WTC11 (cell line): ENCODE measurements around the gene DPH1.

Experiments
- CTCF ChIP-seq: fragments of 200-600 bp; IDR thresholded peaks from 2 replicates; pipeline ENCODE4 v1.8.0; 2022; ENCODE audit warnings: antibody characterized with exemption
- FOXJ3 ChIP-seq: sonication (generic); formaldehyde crosslinking; IDR thresholded peaks from 2 replicates; pipeline ENCODE4 v1.9.0; 2021; ENCODE audit warnings: missing genetic modification reagents, mild to moderate bottlenecking, borderline replicate concordance
- JAZF1 ChIP-seq: fragments of 250-450 bp; sonication (Bioruptor Pico); IDR thresholded peaks from 2 replicates; pipeline ENCODE4 v1.9.0; 2021; ENCODE audit warnings: moderate library complexity, mild to moderate bottlenecking, inconsistent platforms
- KAT7 ChIP-seq: sonication (generic); formaldehyde crosslinking; IDR thresholded peaks from 2 replicates; pipeline ENCODE4 v1.8.1; 2023; ENCODE audit warnings: missing genetic modification reagents, mild to moderate bottlenecking, borderline replicate concordance
- NFE2L1 ChIP-seq: sonication (generic); formaldehyde crosslinking; IDR thresholded peaks from 2 replicates; pipeline ENCODE4 v1.8.1; 2023; ENCODE audit warnings: missing genetic modification reagents
- USF2 ChIP-seq: sonication (generic); formaldehyde crosslinking; IDR thresholded peaks from 2 replicates; pipeline ENCODE4 v1.8.1; 2023; ENCODE audit warnings: mild to moderate bottlenecking, missing genetic modification reagents, moderate library complexity
- TF ChIP-seq, protein P1 (sequence below): sonication (generic); formaldehyde crosslinking; IDR thresholded peaks from 2 replicates; pipeline ENCODE4 v1.8.1; 2022; ENCODE audit warnings: low read depth, missing genetic modification reagents, borderline replicate concordance

DNA sequence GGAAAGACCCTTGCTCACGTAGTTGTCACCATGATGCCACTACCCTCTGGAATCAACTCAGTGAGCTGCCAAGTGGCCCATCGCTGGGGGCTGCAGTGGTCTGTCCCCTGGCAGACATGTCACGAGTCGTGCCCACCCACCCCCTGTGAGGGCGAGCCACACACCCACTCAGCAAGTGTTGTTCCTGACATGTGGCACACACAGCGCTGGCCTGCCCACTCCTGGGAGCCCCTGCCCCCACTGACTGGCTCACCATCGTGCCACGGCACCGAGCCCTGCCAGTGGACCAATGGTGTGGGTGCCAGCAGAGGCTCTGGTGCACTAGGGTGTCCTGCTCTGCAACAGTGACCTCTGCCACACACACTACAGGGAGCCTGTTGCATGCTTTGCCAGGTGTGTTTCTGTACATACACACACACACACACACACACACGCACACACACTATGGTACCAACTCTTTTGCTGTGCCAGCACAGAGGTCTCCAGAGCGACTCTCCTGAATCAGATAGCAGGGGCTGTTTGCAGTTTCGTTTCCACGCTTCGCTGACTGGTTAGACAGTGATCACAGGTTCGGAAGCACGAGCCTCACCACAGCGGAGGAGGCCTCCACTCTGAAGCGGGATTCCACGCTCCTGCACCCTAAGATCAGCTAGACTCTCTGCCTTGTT, 12.5 kb upstream of the DPH1 start:
- TF ChIP-seq JAZF1: no peak
- TF ChIP-seq FOXJ3 (CRISPR knock-in tag): no peak
- no peak for TF ChIP-seq CTCF
- no peak for TF ChIP-seq NFE2L1 (CRISPR knock-in tag)
- TF ChIP-seq KAT7 (CRISPR knock-in tag): no peak
- no peak for TF ChIP-seq USF2 (CRISPR knock-in tag)
- TF ChIP-seq, protein P1, sequence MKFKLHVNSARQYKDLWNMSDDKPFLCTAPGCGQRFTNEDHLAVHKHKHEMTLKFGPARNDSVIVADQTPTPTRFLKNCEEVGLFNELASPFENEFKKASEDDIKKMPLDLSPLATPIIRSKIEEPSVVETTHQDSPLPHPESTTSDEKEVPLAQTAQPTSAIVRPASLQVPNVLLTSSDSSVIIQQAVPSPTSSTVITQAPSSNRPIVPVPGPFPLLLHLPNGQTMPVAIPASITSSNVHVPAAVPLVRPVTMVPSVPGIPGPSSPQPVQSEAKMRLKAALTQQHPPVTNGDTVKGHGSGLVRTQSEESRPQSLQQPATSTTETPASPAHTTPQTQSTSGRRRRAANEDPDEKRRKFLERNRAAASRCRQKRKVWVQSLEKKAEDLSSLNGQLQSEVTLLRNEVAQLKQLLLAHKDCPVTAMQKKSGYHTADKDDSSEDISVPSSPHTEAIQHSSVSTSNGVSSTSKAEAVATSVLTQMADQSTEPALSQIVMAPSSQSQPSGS (CRISPR knock-in tag): no peak
